NCI-H774 (cell line): ENCODE results near the gene ADAMTS2.
"Not testable (repeated sequence)": the region's sequence is repeated elsewhere in the genome, so short reads cannot be mapped to it uniquely, and the experiment has no call there.

Experiments used
- DNase-seq: peaks from one replicate; lab custom pipeline; 2025; lab: John Stamatoyannopoulos, UW

The ADAMTS2 gene

DNA sequence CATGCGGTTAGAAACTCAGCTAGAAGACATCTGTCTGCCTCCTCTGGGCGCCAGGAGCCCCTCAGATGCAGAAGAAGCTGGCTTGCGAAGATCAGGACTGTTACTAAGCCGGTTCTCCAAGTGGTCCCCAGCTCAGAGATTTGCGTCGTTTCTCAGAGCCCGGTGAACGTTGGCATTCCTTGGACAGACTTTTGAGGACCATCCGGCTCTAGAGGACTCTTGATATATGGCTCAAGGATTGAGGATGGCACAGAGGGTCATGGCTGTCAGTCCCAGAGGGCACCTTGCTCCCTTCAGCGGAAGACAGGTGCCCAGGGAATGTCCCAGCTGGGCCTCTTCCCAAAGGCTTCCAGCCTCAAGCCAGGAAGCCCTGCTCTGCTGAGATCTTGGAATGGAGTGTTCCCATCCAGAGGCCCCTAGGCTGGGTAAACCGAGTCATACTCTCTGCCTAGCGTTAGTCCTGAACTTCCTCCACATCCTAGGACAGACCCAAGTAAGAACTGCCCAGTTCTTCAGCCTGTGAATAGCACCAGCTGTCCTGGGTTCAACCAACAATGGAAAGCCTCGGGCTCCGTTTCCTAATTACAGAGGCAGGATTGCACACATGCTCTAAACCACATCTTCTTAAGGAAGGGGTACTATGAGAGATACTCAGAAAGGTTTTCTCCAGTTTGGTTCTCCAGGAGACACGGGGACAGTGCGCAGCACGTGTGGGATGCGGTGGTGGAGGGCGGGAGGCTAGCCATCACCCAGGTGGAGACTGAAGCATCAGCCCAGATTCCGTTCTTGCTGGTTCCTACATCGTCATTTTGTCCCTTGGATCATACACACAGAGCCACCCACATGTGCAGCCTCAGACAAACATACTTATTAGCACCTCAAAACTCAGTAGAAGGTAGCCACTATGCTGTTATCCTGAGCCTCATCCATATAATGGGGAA, 233.7 kb downstream of the ADAMTS2 start:
- DNase-seq, result no peak

DNA sequence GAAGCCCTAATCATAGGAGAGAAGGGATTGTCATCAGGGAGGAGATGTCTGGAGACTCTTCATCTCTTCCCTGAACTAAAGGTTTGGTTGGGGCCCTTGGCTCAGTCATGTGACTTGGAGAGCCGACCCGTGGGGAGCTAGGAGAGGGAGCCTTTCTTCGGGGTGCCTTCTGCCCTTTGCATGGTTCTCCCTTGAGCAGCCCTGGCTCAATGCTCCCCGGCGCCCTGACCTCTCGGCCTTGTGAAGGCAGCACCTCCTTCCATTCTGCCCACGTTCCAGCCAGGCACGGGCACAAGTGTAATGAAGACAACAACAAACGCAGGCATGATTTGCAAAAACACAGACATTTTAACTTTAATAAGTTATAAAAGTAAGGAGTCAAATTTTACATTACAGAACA, 234.7 kb downstream of the ADAMTS2 start:
- DNase-seq, result no peak

DNA sequence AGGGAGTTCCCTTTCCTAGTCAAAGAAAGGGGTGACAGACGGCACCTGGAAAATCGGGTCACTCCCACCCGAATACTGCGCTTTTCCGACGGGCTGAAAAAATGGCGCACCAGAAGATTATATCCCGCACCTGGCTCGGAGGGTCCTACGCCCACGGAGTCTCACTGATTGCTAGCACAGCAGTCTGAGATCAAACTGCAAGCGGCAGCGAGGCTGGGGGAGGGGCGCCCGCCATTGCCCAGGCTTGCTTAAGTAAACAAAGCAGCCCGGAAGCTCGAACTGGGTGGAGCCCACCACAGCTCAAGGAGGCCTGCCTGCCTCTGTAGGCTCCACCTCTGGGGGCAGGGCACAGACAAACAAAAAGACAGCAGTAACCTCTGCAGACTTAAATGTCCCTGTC, 244.0 kb downstream of the ADAMTS2 start:
- not testable (repeated sequence) for DNase-seq

DNA sequence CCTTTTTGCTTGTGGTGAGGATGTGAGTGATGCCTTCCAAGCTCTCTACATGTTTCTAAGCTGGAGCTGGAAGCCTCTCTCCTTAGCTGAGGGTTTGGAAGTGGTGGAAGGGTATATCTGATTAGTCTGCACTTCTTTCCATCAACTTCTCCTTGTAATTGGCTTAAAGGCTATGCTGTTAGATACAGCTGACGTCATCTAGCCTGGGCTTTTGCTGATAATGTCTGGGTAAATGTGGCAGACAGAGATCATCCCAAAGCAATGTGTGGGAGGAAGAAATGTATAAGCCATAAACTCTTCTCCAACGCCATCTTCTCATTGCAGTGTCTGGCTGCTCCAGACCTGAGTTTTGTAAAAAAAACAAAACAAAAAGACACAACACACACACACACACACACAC, 255.8 kb downstream of the ADAMTS2 start:
- DNase-seq, result no peak

DNA sequence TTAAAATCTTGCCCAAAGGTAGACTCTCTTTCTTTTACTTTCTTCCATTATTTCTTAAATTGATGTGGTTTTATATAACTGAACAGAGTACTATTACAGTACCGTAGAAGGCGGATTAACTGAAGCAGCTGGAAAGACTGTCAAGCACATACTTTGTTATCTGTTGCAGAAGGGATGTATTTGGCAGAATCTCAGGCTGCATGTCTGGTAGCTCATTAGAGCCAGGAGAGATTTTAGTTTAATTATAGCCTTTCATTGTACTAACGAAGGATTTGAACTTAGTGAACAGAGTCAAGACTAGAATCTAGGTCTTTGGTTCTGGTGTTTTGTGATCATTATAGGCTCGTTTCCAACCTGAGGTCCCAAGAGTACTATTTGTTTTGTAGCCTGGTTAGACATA, 264.5 kb downstream of the ADAMTS2 start:
- no peak for DNase-seq

DNA sequence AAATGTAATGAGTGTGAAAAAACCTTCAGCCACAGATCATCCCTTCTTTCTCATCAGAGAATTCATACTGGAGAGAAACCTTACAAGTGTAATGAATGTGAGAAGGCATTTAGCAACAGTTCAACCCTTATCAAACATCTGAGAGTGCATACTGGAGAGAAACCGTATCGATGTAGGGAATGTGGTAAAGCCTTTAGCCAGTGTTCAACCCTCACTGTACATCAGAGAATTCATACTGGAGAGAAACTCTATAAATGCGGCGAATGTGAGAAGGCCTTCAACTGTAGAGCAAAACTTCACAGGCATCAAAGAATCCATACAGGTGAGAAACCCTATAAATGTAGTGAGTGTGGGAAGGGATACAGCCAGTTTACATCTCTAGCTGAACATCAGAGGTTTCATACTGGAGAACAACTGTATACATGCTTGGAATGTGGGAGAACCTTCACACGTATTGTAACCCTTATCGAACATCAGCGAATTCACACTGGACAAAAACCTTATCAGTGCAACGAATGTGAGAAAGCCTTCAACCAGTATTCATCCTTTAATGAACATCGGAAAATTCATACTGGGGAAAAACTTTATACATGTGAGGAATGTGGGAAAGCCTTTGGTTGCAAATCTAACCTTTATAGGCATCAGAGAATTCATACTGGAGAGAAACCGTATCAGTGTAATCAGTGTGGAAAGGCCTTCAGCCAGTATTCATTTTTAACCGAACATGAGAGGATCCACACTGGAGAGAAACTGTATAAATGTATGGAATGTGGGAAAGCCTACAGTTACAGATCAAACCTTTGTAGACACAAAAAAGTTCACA, 265.9 kb downstream of the ADAMTS2 start:
- no peak for DNase-seq

DNA sequence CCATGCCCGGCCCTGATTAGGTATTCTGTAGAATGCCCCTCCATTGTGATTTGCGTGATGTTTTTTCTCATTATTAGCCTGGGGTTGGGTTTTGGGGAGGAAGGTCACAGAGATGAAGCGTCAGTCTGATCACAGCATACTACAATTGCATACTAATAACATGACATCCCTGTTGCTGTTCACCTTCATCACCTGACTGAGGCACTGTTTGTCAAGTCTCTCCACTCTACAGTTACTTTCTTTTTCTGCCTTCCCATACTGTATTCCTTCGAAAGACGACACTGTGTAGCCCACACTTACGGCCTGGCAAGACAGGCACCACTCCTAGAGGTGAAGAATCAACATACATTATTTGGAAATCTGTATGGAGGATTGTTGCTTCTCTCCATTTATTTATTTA, 279.6 kb downstream of the ADAMTS2 start:
- DNase-seq, result no peak

DNA sequence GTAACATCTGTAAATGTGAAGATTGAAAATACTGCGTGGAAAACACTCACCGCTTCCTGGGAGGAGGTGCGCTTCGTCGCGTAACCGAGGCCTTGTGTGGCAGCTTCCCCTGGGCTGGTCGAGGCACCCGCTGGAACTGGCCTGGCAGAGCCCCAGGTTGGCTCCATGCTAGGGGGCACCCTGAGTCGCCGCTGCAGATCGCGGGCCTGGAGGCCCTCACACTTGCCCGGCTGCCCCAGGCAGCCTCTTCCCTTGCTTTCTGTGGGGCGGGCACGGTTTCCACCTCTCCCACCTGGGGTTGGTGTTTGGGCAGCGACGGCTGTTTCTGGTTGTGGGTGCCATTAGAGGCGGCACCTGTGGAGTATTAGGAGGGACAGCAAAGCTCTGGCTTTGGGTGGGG, 284.2 kb downstream of the ADAMTS2 start:
- DNase-seq, result no peak
